Ascending aorta (tissue), 2 donors: ENCODE data around the gene CNOT8. TPM values are rescaled to one million over a fixed set of nuclear protein-coding genes. Genes with fewer than 3 reads are reported as not detected.

ENCODE experiments used
- DNase-seq, 2 donors: peaks; one replicate each; pipeline ENCODE4 v3.0.0-alpha.2; 2019; ENCODE audit warnings: low spot score in 2 of 2
- H3K27ac ChIP-seq, 2 donors: fragments of 200-600 bp; sonication (generic); one replicate each; pipeline ENCODE4 v1.5.1; 2016 to 2017; ENCODE audit warnings: mild to moderate bottlenecking in 1 of 2
- H3K27me3 ChIP-seq: fragments of 200-600 bp; sonication (generic); one replicate; pipeline ENCODE4 v1.5.1; 2017
- H3K36me3 ChIP-seq, 2 donors: fragments of 200-600 bp; sonication (generic); one replicate each; pipeline ENCODE4 v1.5.1; 2016
- H3K4me1 ChIP-seq, 2 donors: fragments of 200-600 bp; sonication (generic); one replicate each; pipeline ENCODE4 v1.5.1; 2016 to 2017; ENCODE audit warnings: mild to moderate bottlenecking in 1 of 2
- H3K4me3 ChIP-seq, 2 donors: fragments of 200-600 bp; sonication (generic); one replicate each; pipeline ENCODE4 v1.5.1; 2016 to 2017; ENCODE audit warnings: mild to moderate bottlenecking in 1 of 2
- H3K9me3 ChIP-seq, 2 donors: fragments of 200-600 bp; sonication (generic); one replicate each; pipeline ENCODE4 v1.5.1; 2016
- intact Hi-C: fragments of 100-400 bp; cut with DNase I; formaldehyde crosslinking; loops from one replicate; pipeline ENCODE4 v1.15.1; 2023
- total RNA-seq: library from RNA; depleted of rRNA; stranded (reverse); fragments of >200 nt; gene quantifications from one replicate; pipeline ENCODE4 v1.1.0, GENCODE V29; 2016
- TF ChIP-seq, protein P1 (sequence below), 3 experiments: fragments of 200-600 bp in 2 of 3; fragments of 450-650 bp in 1 of 3; sonication (generic) in 2 of 3; IDR thresholded peaks; one replicate each; pipeline ENCODE4 v1.5.1; 2016 to 2019; ENCODE audit warnings: antibody characterized with exemption in 3 of 3, mild to moderate bottlenecking in 1 of 3, moderate library complexity in 1 of 3

The CNOT8 gene
- total RNA-seq, 1 donor from 2014 or later = 32.1 TPM

DNA sequence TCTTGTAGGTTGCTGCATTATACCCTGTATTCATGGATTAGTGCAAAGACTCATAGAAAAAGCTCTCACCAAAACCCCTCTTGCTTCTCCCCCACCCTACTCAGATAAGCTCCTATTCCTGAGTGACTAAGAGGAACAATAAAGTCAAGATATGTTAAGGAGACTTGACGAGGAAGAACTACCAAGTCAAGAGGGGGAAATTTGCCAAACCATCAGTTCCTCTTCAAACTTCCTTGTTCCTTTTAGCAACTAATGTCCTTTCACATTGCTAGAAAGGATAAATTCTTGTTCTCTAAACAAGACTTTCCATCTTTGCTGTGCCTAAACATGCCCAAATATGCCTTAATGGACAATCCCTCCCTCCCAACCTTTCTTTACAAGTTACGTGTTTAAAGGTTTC lies 27.0 kb downstream of the CNOT8 start:
- no peak for DNase-seq
- TF ChIP-seq, protein P1, sequence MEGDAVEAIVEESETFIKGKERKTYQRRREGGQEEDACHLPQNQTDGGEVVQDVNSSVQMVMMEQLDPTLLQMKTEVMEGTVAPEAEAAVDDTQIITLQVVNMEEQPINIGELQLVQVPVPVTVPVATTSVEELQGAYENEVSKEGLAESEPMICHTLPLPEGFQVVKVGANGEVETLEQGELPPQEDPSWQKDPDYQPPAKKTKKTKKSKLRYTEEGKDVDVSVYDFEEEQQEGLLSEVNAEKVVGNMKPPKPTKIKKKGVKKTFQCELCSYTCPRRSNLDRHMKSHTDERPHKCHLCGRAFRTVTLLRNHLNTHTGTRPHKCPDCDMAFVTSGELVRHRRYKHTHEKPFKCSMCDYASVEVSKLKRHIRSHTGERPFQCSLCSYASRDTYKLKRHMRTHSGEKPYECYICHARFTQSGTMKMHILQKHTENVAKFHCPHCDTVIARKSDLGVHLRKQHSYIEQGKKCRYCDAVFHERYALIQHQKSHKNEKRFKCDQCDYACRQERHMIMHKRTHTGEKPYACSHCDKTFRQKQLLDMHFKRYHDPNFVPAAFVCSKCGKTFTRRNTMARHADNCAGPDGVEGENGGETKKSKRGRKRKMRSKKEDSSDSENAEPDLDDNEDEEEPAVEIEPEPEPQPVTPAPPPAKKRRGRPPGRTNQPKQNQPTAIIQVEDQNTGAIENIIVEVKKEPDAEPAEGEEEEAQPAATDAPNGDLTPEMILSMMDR (IDR thresholded peaks at IDR 0.05) = no peak
- Histone ChIP-seq H3K4me1 (no peaks in the 10 kb centered on the region), H3K36me3 (peaks cover 42 to 76% of the 10 kb centered on the region in 2 donors), H3K9me3 (peaks cover 12 to 30% of the 10 kb centered on the region in 2 donors), H3K27ac (no peak overlapping the region), H3K27me3 (no peaks in the 10 kb centered on the region), H3K4me3 (no peak overlapping the region)
- intact Hi-C loops = no loop called here

GRCh38 chr5:154892369-154892771 lies 33.9 kb downstream of the CNOT8 start:
- TF ChIP-seq, protein P1 (IDR thresholded peaks at IDR 0.05) = no peak
- Histone ChIP-seq H3K4me3 (no peak overlapping the region), H3K4me1 (no peaks in the 10 kb centered on the region), H3K27me3 (no peaks in the 10 kb centered on the region), H3K36me3 (peaks cover 81 to 95% of the 10 kb centered on the region in 2 donors), H3K27ac (peak overlapping the region in 1 of 2 donors; percentile 22), H3K9me3 (peaks cover 0 to 4% of the 10 kb centered on the region in 2 donors)
- intact Hi-C loops = no loop called here
- no peak for DNase-seq

GRCh38 chr5:154893381-154893780 lies 35.0 kb downstream of the CNOT8 start:
- intact Hi-C loops = no loop called here
- TF ChIP-seq, protein P1 (IDR thresholded peaks at IDR 0.05) = no peak
- Histone ChIP-seq H3K36me3 (peaks cover 76 to 95% of the 10 kb centered on the region in 2 donors), H3K27ac (no peak overlapping the region), H3K4me3 (no peak overlapping the region), H3K9me3 (no peaks in the 10 kb centered on the region), H3K4me1 (no peaks in the 10 kb centered on the region), H3K27me3 (no peaks in the 10 kb centered on the region)
- DNase-seq = no peak

- Histone ChIP-seq H3K4me3 (no peak overlapping the region), H3K27me3 (no peaks in the 10 kb centered on the region), H3K9me3 (no peaks in the 10 kb centered on the region), H3K4me1 (no peaks in the 10 kb centered on the region), H3K27ac (no peak overlapping the region), H3K36me3 (peaks cover 64 to 88% of the 10 kb centered on the region in 2 donors)
- intact Hi-C loops = no loop called here
- DNase-seq = no peak
- TF ChIP-seq, protein P1 (IDR thresholded peaks at IDR 0.05) = no peak
These were observed 37.5 kb downstream of the CNOT8 start for GRCh38 chr5:154895606-154896561.

DNA sequence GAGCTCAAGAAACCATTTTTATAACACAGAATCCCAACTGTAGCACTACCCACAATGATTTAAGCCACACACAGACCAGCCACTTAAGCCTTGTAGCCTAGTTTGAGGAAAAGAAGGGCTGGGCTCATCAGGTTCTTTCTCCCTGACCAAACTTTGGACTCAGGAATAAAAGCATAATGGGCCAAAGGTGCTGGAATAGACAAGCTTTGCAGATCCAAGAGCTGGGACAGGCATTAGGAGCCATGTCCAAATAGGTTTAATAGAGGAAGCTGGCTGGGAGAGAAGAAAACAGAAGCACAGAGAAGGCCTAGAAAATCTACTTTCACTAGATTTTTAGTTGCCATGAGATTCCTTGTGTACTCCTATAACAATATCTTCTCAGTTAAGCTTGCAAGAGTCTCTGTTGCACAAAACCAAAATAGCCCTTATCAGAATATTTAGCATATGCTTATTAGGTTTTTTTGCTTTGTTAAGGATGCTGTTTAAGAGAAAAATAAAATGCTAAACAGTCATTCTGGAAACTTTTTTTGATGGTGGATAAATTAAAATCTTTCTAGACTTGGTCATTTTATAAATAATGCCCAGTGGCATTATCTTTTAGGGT lies 38.2 kb downstream of the CNOT8 start:
- H3K36me3 ChIP-seq = peaks cover 61 to 88% of the 10 kb centered on the region in 2 donors
- no peak for DNase-seq
- no peaks in the 10 kb centered on the region for H3K9me3 ChIP-seq
- no peaks in the 10 kb centered on the region for H3K4me1 ChIP-seq
- H3K4me3 ChIP-seq = no peak overlapping the region
- intact Hi-C loops = no loop called here
- TF ChIP-seq, protein P1 (IDR thresholded peaks at IDR 0.05) = no peak
- no peaks in the 10 kb centered on the region for H3K27me3 ChIP-seq
- H3K27ac ChIP-seq = no peak overlapping the region
